Skin epidermis (tissue), 12 donors: Measurements from ENCODE around the gene SLC6A12.
"Not testable (repeated sequence)": the region's sequence is repeated elsewhere in the genome, so short reads cannot be mapped to it uniquely, and the experiment has no call there.

ENCODE experiments used
- H3K27ac ChIP-seq, 21 experiments: fragments of 200-600 bp; sonication (generic) in 11 of 21; one replicate each; pipeline ENCODE4 v1.5.0; 2020; ENCODE audit warnings: mild to moderate bottlenecking in 3 of 21, inconsistent platforms in 2 of 21, moderate library complexity in 2 of 21
- H3K4me3 ChIP-seq, 7 experiments: fragments of 200-600 bp; sonication (generic) in 2 of 7; one replicate each; pipeline ENCODE4 v1.5.0; 2020; ENCODE audit warnings: inconsistent platforms in 2 of 7, mild to moderate bottlenecking in 2 of 7, moderate library complexity in 1 of 7

The SLC6A12 gene

DNA sequence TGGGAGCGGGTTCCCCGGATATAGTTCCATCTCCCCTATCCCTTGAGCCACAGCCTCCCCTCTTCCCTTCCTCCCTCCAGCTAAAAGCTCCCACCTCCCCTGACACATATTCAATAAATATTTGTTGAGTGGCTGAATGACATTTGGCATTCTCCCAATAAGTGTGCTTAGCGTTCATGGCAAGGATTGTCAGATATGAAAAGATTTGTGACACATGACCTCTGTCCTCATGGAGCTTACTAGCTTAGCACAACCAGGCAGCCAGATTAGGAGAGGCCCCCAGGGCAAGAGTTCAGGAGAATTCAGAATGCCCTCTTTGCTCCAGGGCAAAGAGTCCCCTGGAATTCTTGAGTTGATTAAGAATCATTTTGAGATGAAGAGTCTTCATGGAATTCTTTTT lies 22.5 kb upstream of the SLC6A12 start:
- no peak overlapping the region for H3K27ac ChIP-seq
- no peak overlapping the region for H3K4me3 ChIP-seq

DNA sequence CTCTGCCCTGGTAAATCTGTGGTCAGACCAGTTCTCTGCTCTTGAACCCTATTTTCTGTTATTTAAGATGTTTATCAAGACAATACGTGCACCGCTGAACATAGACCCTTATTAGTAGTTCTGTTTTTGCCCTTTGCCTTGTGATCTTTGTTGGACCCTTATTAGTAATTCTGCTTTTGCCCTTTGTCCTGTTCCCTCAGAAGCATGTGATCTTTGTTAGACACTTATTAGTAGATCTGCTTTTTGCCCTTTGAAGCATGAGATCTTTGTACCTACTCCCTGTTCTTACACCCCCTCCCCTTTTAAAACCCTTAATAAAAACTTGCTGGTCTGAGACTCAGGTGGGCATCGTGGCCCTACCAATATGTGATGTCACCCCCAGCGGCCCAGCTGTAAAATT lies 22.0 kb upstream of the SLC6A12 start:
- not testable (repeated sequence) for H3K27ac ChIP-seq, H3K4me3 ChIP-seq

DNA sequence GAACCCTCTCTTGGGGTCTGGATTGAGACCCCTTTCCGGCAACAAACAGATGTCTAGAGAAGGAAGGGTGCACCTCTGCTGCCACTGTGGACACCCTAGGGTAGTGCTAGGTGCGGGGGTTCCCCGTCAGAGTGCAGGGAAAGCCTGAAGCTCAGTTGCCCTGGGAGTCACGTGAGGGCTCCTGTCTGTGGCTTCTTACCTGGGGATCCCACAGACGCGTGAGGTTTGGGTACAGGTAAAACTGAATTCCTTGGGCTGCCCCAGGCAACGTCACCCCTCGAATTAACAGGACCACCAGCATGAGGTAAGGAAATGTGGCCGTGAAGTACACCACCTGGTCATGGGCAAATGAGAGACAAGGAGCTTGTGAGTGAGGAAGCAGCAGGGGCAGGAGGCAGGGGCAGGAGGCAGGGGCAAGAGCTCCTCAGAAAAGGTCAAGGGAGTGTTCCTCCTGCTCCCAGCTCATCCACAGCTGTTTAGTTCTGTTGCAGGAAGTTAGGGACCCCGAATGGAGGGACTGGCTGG lies 21.0 kb upstream of the SLC6A12 start:
- no peak overlapping the region for H3K27ac ChIP-seq
- no peak overlapping the region for H3K4me3 ChIP-seq

DNA sequence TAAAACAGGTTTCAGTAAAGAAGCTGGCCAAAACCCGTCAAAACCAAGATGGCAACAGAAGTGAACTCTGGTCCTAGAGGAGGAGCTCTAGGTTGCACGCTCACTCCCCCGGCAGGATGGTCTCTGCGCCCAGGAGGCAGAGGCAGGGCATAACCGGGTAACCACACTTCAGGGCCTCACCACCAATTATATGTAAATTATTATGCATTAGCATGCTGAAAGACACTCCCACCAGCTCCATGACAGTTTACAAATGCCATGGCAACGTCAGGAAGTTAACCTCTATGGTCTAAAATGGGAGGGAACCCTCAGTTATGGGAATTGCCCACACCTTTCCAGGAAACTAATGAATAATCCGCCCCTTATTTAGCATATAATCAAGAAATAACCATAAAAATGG lies 20.1 kb upstream of the SLC6A12 start:
- no peak overlapping the region for H3K27ac ChIP-seq

DNA sequence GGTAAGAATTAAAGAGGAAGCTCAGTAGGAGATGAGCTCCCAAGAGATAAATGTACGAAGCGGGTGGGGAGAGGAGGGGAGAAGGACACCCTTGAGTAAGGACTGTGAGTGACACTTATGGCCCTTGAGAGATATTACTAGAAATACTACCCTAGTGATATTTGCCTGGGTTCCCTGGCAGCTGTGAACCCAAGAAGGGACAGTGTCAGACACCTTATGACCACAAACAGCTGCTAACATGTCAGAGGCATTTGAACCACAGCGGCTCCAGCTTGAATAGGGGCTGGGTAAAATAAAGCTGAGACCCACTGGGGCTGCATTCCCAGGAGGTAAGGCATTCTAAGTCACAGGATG lies 19.6 kb upstream of the SLC6A12 start:
- Histone ChIP-seq H3K27ac (no peak overlapping the region), H3K4me3 (no peak overlapping the region)

More for the DNA sequence above, 20.1 kb upstream of the SLC6A12 start:
- no peak overlapping the region for H3K4me3 ChIP-seq

DNA sequence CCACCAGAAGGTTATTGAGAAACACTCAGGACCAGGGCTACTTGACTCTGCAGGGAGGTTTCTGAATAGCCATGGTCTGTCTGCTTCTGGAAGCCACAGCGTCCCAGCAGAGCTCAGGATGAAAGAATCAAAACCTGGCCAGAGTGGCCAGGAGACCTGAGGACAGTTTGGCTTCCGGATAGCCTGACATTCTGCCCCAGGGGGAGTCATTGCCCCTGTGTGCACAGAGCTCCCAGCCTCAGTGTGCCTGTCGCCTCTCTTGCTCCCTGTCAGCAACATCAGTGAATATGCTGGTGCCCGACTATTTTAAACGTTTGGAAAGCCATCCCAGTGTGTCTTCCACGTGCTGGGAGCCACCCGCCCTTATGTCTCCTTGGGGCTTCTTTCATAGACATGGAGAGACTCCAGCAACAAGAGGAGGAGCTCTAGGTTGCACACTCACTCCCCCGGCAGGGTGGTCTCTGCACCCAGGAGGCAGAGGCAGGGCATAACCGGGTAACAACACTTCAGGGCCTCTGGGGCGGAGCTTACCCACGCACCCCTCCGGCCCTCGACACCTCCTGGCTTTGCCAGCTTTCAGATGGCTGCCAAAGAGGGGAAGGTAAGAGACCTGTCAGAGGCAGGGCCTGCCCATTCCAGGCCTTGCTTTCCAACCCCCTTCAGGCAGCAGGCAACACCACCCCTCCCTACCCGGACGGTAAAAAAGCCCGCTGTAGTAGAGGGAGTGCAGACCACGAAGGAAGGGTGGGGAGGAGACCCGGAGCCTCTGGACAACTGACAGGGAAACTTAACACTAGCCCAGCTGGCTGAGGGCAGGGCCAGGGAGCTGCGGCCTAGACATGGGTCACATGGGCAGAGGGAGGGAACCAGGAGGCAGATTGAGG lies 19.0 kb upstream of the SLC6A12 start:
- no peak overlapping the region for H3K4me3 ChIP-seq
- no peak overlapping the region for H3K27ac ChIP-seq

DNA sequence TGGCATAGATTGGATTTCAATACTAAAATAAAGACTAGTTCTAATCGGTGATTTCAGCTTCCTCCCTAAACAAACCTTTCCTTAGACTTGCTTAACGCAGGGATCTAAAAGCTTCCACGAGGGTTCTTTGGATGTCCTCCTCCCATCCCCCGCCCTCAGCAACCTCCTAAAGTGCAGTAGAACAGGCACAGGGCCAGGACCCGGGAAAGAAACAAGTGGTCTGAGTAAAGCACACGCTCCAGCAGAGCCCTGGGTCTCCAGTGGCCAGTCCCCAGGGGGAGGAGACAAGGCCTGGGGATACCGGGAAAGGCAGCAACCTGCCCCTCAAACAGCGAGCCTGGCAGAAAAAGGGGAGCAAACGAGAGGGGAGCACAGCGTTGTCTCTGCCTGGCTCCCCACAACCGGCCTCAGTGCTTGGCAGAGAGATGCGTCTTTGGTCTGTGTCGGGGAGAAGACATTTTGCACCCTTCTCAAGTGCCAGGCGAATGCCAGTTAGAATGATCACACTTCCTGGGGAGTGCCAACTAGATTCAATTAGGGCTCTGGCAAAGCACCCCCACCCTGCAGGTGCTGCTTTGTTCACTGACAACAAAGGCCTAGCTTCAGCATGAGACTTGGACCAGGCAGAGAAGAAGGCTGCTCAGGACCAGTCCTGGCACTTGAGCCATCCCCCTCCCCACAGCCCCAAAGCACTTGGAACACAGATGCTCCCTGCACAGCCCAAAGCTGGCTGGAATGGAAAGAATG lies 17.1 kb upstream of the SLC6A12 start:
- Histone ChIP-seq H3K4me3 (no peak overlapping the region), H3K27ac (no peak overlapping the region)

DNA sequence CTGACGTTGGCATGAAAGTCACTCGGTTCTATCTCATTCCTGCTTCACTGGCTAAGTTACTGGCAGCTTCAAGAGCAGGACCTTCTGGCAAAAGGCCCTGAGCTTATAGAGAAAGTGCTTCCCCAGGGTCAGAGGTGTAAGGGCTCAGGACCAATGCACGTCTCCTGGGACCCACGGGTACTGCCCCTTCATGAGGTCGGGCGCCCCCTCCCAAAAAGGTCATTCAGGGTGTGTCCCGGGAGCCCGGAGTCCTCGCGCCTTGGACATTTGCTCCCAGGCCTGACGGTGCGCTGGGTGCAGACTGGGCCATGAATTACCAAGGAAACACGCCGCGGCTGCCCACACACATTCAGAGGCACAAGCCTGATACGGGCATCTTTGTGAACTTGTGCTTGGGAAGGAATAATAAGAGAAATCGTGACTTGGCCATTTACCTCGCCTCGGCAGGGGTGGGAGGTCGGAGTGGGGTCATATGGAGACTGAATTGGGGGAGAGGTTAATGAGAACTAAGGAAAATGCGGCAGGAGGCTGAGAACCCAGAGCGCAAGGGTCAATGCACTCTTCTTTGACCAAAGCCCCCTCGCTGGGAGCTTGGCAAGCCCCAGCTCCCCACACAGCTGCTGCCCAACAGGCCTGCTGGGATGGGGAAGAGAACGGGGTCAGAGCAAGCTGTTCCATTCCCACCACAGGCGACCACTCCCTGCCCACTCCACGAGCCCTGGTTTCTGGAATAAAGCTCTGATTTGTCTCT lies 15.7 kb upstream of the SLC6A12 start:
- no peak overlapping the region for H3K27ac ChIP-seq

DNA sequence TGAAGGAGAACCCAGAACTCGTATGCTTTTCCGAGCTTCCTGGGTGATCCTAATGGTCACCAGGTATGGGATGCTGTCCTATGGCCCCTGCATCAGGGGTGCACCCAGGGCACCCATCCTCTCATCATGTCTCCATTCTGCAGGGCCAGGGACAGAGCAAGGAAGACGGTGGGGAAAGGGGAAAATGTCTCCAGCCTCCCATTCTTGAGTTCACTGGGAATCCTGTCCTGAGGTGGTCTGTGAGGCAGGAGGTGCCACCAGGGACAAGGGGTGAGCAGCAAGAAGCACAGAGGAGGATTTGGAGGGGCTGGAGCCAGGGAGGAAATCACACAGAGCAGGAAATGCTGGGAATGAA lies 14.9 kb upstream of the SLC6A12 start:
- Histone ChIP-seq H3K27ac (no peak overlapping the region), H3K4me3 (no peak overlapping the region)

More for the DNA sequence above, 15.7 kb upstream of the SLC6A12 start:
- H3K4me3 ChIP-seq, result no peak overlapping the region

DNA sequence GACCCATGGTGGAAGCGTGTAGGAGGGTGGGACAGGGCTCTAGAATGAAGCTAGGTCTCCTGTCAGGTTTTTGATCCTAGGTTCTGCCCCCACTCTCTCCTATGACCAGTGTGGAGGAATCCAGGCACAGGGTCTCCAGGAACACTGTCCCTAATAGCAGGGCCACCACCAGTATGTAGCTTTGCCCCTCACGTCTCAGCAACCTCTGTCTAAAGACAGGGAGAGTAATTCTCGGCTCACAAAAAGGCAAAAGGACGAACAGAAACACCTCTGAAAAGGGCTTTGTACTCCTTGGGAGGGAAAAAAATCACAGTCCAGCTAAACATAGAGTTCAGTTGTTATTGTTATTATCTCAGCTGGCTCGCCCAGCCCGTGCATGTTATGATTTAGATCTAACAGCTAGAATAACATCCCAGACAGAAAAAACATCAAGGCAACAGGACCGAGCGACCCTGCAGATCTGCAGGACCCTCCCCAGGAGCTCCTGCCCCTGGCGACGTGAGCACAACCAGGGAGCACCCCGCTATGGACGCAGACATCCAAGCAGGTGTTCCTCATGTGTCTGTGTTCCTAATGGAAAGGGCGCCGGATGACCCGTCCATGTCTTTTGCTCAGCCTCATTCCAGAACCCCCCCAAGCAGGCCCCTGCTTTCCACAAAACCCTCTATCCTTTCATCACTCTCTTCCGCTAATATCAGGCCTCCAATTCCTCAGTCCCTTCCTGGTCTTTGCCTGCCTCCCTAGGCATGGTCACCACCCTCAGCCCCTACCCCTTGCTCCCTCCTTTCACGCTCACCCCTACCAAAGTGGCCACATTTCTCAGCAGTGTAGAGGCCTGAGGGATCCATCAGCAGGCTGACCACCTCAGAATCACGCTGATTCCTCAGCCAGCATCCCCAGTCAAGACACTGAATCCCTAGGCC lies 14.2 kb upstream of the SLC6A12 start:
- Histone ChIP-seq H3K4me3 (no peak overlapping the region), H3K27ac (no peak overlapping the region)

DNA sequence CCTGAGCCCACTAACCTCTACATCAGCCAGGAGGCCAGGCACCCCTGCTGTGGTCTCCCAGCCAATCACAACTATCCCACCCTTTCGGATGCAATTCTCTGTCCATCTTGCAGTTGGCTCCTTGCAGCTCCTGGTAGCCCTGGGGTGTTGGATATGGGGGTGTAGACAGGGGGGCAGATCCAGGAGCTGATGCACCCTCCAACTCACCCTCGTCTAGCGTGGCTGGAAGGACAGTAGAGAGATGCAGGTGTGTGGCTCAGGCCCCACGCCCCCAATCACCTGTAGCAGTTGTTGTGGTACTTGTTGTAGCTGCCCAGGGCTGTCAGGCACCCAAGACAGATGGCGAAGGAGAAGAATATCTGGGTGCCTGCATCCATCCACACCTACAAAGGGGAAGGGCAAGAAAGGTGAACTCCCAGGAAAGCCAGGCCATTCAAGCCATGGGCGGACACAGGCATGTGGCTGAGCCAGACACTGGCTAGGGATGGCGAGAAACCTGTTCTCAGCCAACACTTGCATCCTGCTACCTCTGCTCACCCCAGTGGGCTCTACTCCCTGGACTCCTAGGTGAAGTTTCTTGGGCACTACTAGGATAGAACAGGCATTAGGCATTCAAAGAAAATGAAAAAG lies 13.4 kb upstream of the SLC6A12 start:
- H3K4me3 ChIP-seq, result no peak overlapping the region
- no peak overlapping the region for H3K27ac ChIP-seq

DNA sequence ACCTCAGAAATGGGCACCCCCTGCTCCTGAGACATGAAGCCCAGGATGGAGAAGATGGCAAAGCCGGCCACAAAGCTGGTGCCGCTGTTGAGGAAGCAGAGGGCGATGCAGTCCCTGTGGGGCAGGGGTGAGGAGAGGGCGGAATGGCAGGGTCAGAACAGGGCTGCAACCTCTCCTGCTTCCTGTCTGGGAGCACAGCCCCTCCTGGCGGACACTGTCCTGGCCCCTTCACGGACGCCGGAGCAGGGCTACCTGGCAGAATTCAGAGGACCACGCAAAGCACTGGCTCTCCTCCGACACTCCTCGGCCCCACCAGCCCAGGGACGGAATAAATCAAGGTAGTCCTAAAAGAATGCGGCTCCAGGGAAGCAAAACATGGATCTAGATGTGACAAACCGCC lies 12.4 kb upstream of the SLC6A12 start:
- H3K27ac ChIP-seq, result no peak overlapping the region
- no peak overlapping the region for H3K4me3 ChIP-seq

DNA sequence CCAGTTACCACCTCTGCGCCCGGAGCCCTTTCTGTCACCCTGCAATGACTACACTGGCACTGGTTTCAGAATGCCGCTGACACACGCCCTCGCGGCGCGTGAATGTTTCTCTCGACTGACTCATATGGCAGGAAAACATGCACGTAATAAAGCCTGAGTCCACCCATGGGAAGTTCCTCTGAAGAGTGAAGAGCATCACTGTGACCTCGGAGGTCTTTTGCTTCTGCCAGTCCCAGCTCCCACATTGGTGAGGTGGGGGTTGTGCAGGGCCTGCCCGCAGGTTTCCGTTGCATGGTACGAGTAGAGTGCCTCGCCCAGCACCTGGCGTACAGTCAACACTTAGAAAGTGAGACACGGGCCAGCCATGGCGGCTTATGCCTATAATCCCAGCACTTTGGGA lies 11.1 kb upstream of the SLC6A12 start:
- no peak overlapping the region for H3K4me3 ChIP-seq
- H3K27ac ChIP-seq, result no peak overlapping the region

DNA sequence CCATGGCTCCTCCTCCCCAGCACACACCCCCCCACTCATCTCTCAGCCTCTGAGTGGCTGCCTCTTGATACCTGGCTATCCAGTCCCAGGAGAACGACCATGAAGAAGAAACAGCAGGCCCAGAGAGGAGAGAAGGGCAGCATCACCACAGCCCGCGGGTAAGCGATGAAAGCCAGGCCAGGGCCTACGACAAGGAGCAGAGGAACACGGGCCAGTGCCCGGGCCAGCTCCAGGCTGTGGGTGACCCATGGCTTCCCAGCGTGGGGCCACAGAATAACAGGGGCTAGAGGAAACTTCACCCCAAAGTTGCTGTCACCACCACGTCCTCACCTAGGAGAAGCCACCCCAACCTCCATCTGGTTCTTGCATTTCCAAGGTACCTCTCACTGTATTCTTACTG lies 10.4 kb upstream of the SLC6A12 start:
- no peak overlapping the region for H3K27ac ChIP-seq
- no peak overlapping the region for H3K4me3 ChIP-seq

DNA sequence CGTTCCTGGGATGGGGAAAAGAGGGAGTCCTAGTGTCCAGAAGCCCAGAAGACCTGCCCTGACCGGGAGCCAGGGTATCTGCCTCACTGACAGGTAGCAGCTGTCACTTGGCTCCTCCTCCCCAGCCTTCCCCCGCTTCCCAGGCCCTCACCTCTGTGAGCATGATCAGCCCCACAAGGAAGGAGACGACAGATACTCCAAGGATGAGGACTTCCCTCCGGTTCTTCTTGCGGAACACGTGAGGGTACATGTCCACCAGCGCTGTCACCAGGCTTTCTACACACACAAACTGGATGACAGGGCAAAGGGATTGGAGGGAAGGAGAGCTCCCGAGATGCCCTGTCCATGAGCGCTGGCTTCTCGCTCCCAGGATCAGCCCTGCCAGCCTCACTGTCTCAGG lies 9.9 kb upstream of the SLC6A12 start:
- Histone ChIP-seq H3K4me3 (no peak overlapping the region), H3K27ac (no peak overlapping the region)

DNA sequence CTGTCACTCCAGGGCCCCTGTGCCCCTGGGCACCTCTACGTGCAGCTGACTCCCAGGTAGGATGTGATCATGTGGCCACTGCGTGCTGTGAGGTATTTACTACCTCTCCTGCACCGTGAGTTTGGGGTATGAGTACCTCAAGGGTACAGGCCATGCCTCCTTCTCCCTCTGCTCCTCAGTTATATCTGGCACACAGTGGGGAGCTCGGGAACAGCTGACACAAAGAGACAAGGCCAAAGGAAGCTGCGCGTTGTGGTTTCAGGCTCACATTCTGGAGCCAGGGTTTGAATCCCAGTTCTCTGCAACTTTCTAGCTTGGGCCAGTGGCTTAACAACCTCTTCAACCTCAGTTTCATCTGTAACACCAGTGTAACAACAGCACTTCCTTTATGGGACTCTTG lies 7.8 kb upstream of the SLC6A12 start:
- Histone ChIP-seq H3K4me3 (no peak overlapping the region), H3K27ac (no peak overlapping the region)

DNA sequence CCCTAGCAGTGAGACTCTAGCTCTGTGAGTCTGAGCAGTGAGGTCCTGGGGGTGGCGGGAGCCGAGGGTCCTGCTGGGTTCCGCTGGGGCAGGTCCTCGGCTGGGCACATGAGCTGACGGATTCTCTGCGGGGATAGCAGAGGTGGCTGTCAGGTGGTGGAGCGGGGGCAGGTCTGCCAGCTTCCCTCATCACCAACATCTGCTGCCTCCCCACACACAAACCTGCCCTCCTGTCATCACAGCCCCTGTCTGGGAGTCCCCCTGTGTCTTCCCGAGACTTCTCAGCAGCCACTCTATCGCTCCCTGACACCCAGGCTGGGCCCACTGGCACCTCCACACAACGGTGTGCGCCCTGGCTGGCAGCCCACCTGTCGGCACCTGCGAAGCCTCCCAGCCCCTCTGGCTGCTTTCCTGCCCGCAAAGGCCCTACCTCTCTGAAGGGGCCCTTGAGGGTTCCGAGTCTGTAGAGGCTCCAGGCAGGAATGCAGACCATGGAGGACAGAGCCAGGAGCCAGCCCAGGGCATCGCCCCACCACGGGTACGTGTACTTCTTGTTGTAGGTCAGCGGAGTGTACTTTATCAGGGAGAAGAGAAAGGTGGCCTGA lies 7.1 kb upstream of the SLC6A12 start:
- Histone ChIP-seq H3K4me3 (no peak overlapping the region), H3K27ac (no peak overlapping the region)

DNA sequence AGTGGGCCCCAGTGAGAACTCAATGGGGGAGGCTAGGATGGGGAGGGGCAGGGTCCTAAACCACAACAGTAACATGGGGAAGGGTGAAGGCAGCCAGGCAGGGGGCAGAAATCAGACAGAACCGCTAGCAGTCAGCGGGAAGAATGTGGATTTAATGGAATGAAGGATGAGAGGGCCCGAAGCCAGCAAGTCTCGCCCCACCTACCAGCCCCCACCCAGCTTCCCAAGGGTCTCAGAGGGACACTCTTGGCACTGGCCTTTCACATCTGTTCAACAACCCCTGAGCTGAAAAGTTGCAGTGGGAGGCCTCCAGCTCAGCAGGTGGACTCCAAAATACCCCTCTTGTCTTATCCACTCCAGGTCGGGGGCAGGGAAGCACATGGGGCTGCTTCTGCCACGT lies 6.5 kb upstream of the SLC6A12 start:
- Histone ChIP-seq H3K27ac (no peak overlapping the region), H3K4me3 (no peak overlapping the region)

DNA sequence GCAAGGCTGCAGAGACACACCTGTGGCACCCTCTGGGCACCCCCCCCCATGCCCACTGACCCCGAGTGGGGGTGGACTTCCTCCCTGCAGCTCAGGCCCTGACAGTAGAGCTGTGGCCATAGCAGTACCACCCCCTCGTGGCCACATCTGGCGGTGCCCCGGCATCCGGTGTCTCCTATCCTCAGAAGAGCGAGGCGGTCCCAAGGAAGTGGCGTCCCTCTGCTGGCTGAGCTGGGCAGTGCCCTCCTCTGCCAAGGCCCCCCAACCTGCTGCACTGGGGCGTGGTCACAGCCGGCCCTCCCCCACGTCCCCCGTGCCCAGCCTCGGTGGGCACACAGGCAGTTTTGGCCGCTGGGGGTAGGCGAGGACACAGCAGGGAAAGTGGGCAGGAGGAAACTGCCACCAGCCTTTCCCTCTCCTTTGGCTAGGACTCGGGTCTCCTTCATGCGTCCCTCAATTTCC lies 6.0 kb upstream of the SLC6A12 start:
- Histone ChIP-seq H3K4me3 (no peak overlapping the region), H3K27ac (no peak overlapping the region)
